Activated CD8-positive, alpha-beta T cell treated with anti-CD3 and anti-CD28 coated beads for 36 hours (primary cell): Measurements from ENCODE around the gene COQ3. TPM values are rescaled to one million over a fixed set of nuclear protein-coding genes. Genes with fewer than 3 reads are reported as not detected.
A peak's percentile ranks its signal among the peaks of the same experiment; 100 is the strongest.

ENCODE experiments used
- ATAC-seq: fragments of 200-7000 bp; cut with Tn5 transposase; one replicate; pipeline ENCODE4 v1.10.0; 2021; ENCODE audit warnings: mild to moderate bottlenecking, moderate library complexity
- CTCF ChIA-PET: fragments of 350-600 bp; sonication (Branson Sonifier 250); formaldehyde crosslinking; loops from one replicate; lab custom pipeline; 2021; ENCODE audit warnings: antibody characterized with exemption; lab: Charles Lee
- POLR2A ChIA-PET: fragments of 350-600 bp; sonication (Branson Sonifier 250); formaldehyde crosslinking; loops from one replicate; lab custom pipeline; 2021; ENCODE audit warnings: antibody characterized with exemption; lab: Charles Lee
- DNase-seq: peaks from one replicate; pipeline ENCODE4 v3.0.0-alpha.2; 2020
- H3K27ac Mint-ChIP-seq: one replicate; pipeline ENCODE4 v1.8.0; 2021; ENCODE audit warnings: mild to moderate bottlenecking, mixed read lengths
- H3K27me3 Mint-ChIP-seq: one replicate; pipeline ENCODE4 v1.8.0; 2021; ENCODE audit warnings: mixed read lengths
- H3K36me3 Mint-ChIP-seq: one replicate; pipeline ENCODE4 v1.8.0; 2021; ENCODE audit warnings: low read depth, mixed read lengths
- H3K4me1 Mint-ChIP-seq: one replicate; pipeline ENCODE4 v1.8.0; 2021; ENCODE audit warnings: low read depth, mixed read lengths
- H3K4me3 Mint-ChIP-seq: one replicate; pipeline ENCODE4 v1.8.0; 2021; ENCODE audit warnings: mild to moderate bottlenecking, moderate library complexity, mixed read lengths
- H3K9me3 Mint-ChIP-seq: one replicate; pipeline ENCODE4 v1.8.0; 2021; ENCODE audit warnings: mixed read lengths
- intact Hi-C: fragments of 100-400 bp; cut with micrococcal nuclease; formaldehyde crosslinking; loops from one replicate; pipeline ENCODE4 v1.10.0; 2022
- total RNA-seq, 2 experiments: library from RNA; stranded (reverse); gene quantifications; one replicate each; pipeline ENCODE4 v1.2.3, GENCODE V29; 2021
- TF ChIP-seq, protein P1 (sequence below): fragments of 200-600 bp; IDR thresholded peaks from one replicate; pipeline ENCODE4 v1.8.0; 2022; ENCODE audit warnings: antibody characterized with exemption, mild to moderate bottlenecking

Gene COQ3, protein sequence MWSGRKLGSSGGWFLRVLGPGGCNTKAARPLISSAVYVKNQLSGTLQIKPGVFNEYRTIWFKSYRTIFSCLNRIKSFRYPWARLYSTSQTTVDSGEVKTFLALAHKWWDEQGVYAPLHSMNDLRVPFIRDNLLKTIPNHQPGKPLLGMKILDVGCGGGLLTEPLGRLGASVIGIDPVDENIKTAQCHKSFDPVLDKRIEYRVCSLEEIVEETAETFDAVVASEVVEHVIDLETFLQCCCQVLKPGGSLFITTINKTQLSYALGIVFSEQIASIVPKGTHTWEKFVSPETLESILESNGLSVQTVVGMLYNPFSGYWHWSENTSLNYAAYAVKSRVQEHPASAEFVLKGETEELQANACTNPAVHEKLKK
- 10 to 100 TPM; 20.8 to 24.9 TPM for total RNA-seq

DNA sequence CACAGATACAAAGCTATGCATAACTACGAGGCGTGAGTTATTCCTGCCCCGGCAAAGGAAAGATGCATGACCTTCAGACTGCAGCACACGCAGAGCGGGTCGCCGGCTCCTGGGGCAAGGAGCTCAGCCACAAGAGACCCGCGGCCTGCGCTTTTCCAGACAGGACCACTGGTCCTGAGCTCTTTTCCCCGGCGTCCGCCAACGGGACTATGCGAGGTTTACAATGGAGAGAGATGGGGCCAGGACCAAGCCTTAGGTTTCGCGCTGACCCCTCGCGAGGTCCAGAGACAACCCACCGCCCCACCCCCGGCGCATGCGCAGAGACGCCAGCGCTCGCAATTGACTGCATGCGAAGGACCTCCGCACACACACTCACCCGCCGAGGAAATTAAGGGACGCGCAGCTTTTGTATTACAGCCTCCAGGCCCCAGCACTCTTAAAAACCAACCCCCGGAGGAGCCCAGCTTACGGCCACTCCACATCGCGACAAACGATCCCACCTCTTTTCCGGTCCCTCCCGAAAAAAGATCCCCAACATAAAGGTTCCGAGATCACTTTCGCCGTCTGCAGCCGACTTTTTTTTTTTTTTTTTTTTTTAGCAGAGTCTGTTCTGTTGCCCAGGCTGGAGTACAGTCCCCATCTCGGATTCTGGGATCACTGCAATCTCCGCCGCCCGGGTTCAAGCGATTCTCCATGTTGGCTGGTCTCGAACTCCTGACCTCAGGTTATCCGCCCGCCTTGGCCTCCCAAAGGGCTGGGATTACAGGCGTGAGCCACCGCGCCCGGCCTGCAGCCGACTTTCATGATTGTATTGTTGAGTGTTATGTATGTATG, at the start of gene COQ3:
Gene COQ3 (minus strand): TSS at position 498 of the 834 bp plus-strand sequence. CDS start 16 bp downstream, at position 482.
- Mint-ChIP-seq H3K27ac (peak within 1 kb of the TSS; percentile 95), H3K27me3 (no peaks in the 10 kb centered on the region), H3K36me3 (no peaks in the 10 kb centered on the region), H3K4me3 (peak within 1 kb of the TSS; percentile 95), H3K9me3 (no peaks in the 10 kb centered on the region), H3K4me1 (peaks cover 13% of the 10 kb centered on the region)
- intact Hi-C loops: no loop called here
- CTCF ChIA-PET: interaction anchor here (1.0 to 1.6 kb wide), 8 partner anchors 8 to 174 kb away, joined by 3 to 7 read pairs (median 4); partner anchors contain the start of genes CCNC and PNISR
- ATAC-seq: peak; percentile 84
- TF ChIP-seq, protein P1, sequence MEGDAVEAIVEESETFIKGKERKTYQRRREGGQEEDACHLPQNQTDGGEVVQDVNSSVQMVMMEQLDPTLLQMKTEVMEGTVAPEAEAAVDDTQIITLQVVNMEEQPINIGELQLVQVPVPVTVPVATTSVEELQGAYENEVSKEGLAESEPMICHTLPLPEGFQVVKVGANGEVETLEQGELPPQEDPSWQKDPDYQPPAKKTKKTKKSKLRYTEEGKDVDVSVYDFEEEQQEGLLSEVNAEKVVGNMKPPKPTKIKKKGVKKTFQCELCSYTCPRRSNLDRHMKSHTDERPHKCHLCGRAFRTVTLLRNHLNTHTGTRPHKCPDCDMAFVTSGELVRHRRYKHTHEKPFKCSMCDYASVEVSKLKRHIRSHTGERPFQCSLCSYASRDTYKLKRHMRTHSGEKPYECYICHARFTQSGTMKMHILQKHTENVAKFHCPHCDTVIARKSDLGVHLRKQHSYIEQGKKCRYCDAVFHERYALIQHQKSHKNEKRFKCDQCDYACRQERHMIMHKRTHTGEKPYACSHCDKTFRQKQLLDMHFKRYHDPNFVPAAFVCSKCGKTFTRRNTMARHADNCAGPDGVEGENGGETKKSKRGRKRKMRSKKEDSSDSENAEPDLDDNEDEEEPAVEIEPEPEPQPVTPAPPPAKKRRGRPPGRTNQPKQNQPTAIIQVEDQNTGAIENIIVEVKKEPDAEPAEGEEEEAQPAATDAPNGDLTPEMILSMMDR: no peak
- POLR2A ChIA-PET: interaction anchor here (0.8 to 1.3 kb wide), 4 partner anchors 9 to 31 kb away, joined by 3 to 7 read pairs (median 4); partner anchors contain the start of gene PNISR
- peak; percentile 74 for DNase-seq

DNA sequence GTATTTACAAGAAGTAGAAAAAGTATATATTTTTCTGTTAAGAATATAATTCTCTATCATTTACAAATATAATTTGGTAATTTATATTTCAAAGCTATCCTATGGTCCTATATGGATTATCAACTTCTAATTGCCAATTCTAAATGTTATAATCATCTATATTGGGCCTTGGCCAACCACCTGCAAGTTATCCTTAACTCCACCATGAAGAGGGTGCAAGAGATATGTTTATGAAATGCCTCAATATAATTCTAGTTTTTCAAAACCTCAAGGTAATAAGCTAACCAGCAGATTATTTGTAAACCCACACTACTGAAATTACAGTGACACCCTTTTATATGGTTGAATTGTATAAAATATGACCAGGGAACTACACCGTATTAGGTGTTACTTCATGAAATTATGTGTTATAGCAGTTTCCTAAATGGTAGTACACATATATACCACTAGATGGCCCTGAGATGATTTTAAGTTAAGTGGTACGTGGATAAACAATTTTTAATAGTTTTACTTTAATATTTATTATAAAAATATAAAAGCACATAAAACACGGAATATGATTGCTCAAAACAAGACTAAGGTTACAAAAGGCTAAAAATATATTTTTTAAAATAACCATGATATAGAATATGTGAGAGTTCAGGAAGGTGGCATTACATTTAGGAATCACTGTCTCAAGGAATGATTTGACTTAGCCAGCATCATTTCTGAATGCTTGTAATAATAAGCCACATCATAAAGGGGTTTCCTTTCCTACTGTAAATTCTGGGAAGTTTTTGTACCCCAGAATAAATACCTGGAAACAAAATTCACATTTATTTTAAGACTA, 40.9 kb upstream of the COQ3 start:
- no peak overlapping the region for H3K27ac Mint-ChIP-seq
- ChIA-PET POLR2A (interaction anchor here (0.8 kb wide), 1 partner anchor 10 kb away, joined by 4 read pairs; the partner anchor contains the start of gene PNISR), CTCF (interaction anchor here (0.9 to 2.3 kb wide), 8 partner anchors 10 to 301 kb away, joined by 3 to 16 read pairs (median 4); partner anchors contain the start of gene PNISR)
- ATAC-seq (peak; percentile 78), DNase-seq (no peak)
- no peak overlapping the region for H3K4me3 Mint-ChIP-seq
- intact Hi-C loops: no loop called here
- H3K4me1 Mint-ChIP-seq: peaks cover 2% of the 10 kb centered on the region
- TF ChIP-seq, protein P1: peak; percentile 74
- H3K36me3 Mint-ChIP-seq: peaks cover 16% of the 10 kb centered on the region
- H3K9me3 Mint-ChIP-seq: no peaks in the 10 kb centered on the region
- H3K27me3 Mint-ChIP-seq: no peaks in the 10 kb centered on the region

DNA sequence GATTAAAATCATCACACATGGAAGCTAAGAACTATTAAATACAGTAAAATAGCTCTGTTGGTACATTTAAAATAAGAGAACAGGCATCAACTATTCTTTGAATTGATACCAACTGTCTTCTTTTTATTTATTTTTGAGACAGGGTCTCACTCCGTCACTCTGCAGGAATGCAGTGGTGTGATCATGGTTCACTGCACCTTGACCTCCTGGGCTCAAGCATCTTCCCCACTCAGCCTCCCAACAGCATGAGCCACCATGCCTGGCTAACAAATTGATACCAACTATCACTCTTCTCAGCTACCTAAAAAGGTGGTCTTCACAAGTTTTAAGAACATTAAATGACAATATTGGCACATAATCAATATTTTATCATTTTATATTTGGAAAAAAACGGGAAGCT, 38.9 kb upstream of the COQ3 start:
- Mint-ChIP-seq H3K4me1 (peaks cover 9% of the 10 kb centered on the region), H3K9me3 (no peaks in the 10 kb centered on the region), H3K4me3 (no peak overlapping the region), H3K27me3 (no peaks in the 10 kb centered on the region), H3K36me3 (peaks cover 19% of the 10 kb centered on the region), H3K27ac (no peak overlapping the region)
- no peak for ATAC-seq
- TF ChIP-seq, protein P1: no peak
- CTCF ChIA-PET: interaction anchor here (0.6 to 2.3 kb wide), 9 partner anchors 8 to 371 kb away, joined by 3 to 16 read pairs (median 3); partner anchors contain the start of gene PNISR
- intact Hi-C loops: no loop called here
- DNase-seq: no peak
- POLR2A ChIA-PET: interaction anchor here (1.3 kb wide), 1 partner anchor 10 kb away, joined by 4 read pairs; no protein-coding TSS in a partner anchor

DNA sequence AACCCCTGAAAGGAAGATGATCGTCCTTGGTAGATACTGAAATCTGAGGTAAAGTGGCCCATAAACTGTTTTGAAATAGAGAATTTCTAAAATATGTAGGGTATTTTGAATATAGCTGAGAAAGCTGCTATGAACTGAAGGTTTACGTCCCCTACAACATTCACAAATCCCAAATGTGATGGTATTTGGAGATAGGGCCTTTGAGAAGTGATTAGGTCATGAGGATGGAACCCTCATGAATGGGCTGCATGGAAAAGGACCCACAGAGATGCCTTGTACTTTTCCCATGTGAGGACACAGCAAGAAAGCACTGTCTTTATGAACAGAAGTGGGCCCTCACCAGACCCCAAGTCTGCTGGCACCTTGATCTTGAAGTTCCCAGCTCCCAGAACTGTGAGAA, 37.9 kb upstream of the COQ3 start:
- H3K4me3 Mint-ChIP-seq: no peak overlapping the region
- TF ChIP-seq, protein P1: no peak
- H3K27ac Mint-ChIP-seq: no peak overlapping the region
- DNase-seq: no peak
- no peaks in the 10 kb centered on the region for H3K9me3 Mint-ChIP-seq
- intact Hi-C loops: no loop called here
- POLR2A ChIA-PET: interaction anchor here (1.3 kb wide), 1 partner anchor 11 kb away, joined by 4 read pairs; no protein-coding TSS in a partner anchor
- H3K36me3 Mint-ChIP-seq: peaks cover 24% of the 10 kb centered on the region
- ATAC-seq: no peak
- no peaks in the 10 kb centered on the region for H3K27me3 Mint-ChIP-seq
- H3K4me1 Mint-ChIP-seq: peaks cover 19% of the 10 kb centered on the region
- CTCF ChIA-PET: no interaction called here
